Inflammatory macrophage (primary cell): ENCODE data around the gene SCYGR4.
"Not testable (repeated sequence)": the region's sequence is repeated elsewhere in the genome, so short reads cannot be mapped to it uniquely, and the experiment has no call there.

Source experiments
- DNase-seq, 2 donors: peaks; one replicate each; pipeline ENCODE4 v3.0.0-alpha.2; 2020 to 2022

The SCYGR4 gene

GRCh38 chr2:227614740-227615139 lies 2.6 kb upstream of the SCYGR4 start, which contains the start of gene SCYGR3:
Gene SCYGR3 (minus strand): TSS chr2:227614840. CDS start chr2:227614840, 0 bp downstream.
- DNase-seq: no peak

- no peak for DNase-seq
These were observed 2.1 kb upstream of the SCYGR4 start for GRCh38 chr2:227615181-227615580.

GRCh38 chr2:227615906-227616305 lies 1.4 kb upstream of the SCYGR4 start:
- DNase-seq: no peak

- no peak for DNase-seq
These were observed 667 bp upstream of the SCYGR4 start for GRCh38 chr2:227616631-227617030.

DNA sequence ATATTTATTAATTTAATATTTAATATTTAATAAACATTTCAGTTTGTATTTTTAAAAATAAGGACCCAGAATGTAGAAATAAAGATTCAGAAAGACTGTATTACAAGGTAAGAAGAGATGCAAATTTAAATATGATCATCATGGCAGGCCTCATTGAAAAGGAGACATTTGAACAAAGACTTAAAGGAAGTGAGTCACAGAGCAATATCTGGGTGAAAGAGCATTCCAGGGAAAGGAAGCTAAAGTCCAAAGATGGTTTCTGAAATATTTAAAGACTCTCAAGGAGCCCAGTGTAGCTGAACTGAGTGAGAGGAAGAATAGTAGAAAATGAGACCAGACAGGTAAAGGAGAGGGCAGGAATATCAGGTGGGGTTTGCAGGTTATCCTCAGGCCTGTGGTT lies 5.9 kb downstream of the SCYGR4 start:
- peak in 1 of 2 donors; percentile 14 for DNase-seq

DNA sequence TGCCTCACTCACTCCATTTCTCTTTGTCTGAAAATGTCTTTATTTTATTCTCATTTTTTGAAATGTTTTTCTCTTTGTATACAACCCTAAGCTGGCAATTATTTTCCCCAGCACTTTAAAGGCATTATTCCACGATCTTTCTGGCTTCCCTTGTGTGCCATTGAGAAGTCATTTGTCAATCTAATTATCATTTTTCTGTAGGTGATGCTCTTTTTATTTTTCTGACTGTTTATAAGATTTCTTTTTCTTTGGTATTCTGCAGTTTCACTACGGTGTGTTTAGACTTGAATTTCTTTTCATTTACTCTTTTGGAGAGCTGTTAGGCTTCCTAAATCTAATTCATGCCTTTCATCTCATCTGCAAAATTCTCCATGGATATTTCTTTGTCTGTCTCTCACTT lies 8.1 kb downstream of the SCYGR4 start:
- DNase-seq: no peak

- DNase-seq: no peak
These were observed 9.4 kb downstream of the SCYGR4 start for GRCh38 chr2:227626580-227627151.

DNA sequence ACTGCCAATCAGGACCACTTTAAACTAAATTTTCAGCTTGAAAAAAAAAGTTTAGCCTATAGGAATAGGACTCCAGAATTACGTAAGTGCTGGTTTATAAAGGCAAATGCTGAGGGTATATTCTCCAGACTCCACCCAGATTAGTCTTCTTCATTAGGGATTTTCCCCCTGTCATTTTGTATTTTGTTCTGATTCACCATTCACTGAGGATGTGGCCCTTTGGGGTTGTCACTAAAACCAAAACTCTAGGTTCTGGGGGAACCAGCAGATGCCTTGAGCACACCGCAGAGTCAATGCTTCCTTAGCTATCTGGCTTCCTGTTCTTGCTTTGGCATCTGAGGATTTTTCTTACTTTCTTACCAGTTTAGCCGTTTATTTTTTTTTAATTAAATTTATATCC lies 10.5 kb downstream of the SCYGR4 start:
- DNase-seq: no peak

DNA sequence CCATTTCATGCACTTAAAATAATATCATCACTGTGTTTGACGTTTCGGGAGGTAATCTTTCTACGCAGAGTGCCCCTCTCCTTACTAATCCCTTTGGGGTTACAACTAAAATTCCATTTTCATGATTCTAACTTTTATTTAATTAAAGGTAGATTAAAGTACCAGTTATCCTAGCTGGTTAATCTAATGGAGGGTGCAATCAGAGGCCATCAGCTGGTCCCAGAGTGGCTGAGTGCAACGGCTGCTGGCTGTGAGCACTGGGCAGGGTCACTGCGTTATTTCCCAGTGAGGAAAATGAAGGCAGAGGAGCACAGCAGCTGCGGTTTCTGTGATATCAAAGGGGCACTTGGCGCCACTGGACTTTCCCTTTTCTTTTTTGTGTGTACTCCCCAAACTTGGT lies 12.1 kb downstream of the SCYGR4 start:
- no peak for DNase-seq

GRCh38 chr2:227630322-227630721 lies 13.0 kb downstream of the SCYGR4 start:
- DNase-seq: no peak

DNA sequence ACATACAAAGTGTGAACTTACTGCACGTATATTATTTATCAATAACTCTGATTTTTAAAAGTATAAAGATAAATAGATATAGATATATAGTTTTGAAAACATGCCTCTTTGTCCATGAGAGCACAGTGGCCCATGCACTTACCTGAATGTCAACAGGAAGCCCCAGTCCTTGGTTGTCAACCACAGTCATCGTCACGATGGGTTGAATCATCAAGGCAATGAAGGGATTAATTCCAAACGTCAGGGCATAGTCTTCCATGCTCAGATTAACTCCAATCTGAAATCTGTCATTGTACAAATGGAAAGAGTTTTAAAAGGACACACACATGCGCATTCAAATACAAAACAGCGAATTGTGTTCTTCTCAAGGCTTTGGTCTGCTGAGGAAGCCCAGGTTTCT lies 15.5 kb downstream of the SCYGR4 start:
- DNase-seq: no peak

DNA sequence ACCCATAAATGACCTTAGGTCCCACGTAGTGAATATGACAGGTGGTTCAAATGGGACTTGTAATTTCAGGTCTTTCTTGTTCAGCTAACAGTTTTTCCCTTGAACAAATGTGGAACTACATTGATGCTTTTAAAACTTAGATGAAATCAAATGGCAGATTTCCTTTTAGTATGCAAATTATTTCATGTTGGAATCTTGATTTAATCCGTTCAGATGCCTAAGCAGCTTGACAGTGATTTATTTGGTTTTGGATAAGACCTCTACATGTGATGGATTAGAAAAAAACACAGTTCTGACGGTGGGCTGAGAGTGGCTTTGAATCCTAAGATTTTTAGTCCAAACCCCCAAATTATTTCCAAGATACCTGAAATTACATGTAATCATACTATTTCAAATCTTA lies 16.9 kb downstream of the SCYGR4 start:
- no peak for DNase-seq

- no peak for DNase-seq
These were observed 25.4 kb downstream of the SCYGR4 start for GRCh38 chr2:227642656-227643055.

DNA sequence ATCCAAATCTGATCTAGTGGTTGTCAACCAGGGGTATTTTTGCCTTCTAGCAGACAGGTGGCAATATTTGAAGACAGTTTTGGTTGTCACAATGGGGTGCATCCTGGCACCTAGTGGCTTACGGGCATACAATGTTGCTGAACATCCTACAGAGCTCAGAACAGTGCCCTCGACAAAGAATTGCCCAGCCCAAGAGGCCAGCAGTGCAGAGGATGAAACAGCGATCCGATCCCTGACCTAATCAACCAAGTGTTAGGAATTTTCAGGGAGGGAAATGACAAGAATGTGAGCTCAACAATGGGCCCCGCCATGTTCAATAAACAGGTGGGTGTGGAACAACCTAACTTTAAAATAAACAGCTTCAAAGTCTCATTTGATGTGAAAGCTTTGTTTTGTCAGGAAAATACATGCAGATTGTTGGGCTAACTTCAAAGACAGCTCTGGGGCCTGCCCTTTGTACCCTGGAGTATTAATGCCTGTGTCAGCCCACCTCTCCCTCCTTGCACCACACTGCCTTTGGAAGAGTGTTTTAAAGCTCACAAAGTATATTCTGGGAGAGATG lies 26.8 kb downstream of the SCYGR4 start:
- no peak for DNase-seq

DNA sequence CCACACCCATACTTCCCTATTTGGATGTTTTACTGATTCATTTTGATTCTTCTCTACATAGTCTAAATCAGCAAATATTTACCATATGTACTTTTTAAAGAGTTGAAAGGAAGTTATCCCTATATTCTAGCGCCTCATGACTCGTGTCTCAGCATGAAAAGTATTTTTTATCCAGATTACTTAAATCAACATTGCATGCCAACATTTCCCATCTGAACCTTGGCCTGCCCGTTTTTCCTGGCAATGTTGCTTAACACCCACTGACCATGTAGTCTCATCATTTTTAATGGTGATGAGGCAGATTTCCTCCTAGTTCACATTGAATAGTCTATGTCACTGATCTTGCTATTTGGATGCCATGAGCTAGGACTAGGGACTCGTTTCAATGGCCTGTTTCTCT lies 36.1 kb downstream of the SCYGR4 start:
- peak in 1 of 2 donors; percentile 14 for DNase-seq

DNA sequence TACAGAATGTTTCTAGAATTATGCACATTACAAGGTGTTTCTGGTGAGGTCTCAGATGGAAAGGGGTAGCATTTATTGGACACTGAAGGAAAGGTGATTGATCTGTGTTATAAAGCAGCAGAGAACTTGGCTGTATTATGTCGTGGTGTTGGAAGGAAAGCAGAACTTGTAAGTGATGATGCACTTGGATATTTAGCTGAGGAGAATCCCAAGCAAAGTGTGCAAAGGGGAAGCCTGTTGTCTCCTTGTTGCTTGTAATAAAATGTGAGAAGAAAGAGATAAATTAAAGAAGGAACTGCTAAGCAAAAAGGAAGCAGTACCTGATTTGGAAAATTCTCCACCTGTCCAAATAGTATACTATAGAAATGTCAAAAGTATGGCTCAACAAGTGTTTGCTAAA lies 37.1 kb downstream of the SCYGR4 start:
- DNase-seq: peak; percentile 2 to 7

DNA sequence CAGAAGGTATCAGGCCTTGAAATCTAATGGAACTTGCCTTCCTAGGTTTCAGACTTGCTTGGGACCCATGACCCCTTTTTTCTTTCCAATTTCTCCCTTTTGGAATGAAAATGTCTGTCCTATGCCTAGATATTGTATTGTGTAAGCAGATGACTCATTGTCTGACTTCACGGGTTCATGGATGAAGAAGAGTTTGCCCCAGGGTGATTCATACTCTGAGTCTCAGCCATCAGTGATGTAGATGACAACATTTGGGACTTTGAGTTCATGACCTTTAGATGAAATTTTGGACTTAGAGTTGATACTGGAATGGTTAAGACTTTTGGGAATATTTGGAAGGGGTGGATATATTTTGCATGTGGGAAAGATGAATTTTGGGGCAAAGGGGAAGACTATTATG lies 38.2 kb downstream of the SCYGR4 start:
- DNase-seq: peak; percentile 70 to 76

DNA sequence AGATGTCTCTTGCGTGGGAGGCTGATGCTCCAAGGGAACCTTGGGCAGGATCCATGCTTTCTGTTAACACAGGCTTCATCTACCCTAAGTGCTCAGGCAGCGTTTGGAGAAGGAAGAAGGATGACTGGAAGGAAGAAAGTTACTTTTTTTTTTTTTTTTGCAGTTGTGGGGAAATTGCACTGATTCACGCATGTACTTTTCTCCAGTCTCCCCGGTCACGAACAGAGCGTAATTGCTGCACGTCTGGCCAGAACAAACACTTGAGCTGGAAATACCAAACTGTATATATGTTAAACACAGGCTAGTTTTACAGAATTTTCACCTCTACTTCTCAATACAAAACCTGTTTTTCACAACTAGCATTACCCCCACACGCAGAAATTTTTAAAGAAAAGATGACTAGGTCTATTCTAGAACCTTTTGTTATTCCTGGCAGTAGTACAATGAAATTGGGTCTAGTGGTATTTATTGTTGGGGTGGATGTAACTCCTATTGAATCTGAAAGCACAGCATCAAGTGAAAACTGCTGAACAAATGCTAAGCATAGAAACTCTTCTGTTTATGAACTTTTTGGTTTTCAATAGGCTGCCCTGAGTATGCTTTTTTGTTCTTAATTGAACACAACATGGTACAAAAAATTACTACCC lies 40.0 kb downstream of the SCYGR4 start:
- DNase-seq: no peak

- no peak for DNase-seq
These were observed 43.8 kb downstream of the SCYGR4 start for GRCh38 chr2:227661025-227661649.

DNA sequence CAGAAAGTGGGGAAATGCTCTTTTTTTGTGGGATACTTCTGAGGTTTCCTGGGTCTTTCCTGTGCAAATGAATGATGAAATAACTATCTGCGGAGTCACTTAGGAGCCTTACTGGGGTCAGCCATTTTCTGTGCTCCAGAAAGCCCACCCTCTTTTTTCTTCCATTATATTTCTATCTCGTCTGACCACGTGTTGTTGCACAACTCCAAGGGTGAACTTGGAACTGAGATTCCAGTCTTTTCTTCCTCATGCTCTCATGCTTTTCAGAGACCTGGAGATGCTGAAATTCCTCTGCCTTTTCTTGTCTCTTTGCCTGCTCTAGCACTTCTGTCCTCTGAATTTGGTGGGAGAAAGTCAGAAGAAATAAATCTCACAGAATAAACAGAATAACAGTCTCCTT lies 44.5 kb downstream of the SCYGR4 start:
- no peak for DNase-seq

DNA sequence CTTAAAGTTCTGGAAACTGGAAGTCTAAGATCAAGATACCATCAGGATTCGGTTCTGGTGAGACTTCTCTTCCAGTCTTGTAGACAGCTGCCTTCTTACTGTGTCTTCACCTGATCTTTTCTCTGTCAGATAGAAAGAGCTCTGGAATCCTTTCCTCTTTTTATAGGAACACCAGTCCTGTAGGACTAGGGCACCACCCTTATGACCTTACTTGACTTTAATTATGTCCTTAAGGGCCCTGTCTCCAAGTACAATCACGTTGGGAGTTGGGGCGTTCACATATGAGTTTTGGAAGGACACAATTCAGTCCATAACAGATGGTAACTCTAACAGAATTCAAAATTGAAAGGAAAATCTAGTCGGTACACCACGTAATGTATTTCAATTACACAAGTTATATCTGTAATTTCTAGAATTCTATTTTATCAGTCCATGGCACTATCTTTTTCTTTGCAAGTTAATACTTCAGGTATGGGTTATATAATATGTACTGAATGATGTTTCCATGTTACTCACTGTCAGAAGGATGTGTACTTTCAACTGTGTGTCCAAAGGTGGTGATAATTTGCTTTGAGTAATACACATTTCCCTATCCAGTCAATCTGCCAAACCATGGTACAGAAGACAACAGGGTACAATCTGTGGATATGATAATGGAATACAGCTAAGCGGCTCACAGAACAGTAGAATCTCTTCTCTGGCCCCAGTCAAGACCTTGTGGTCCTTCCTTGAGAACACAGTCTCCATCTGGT lies 48.1 kb downstream of the SCYGR4 start:
- no peak for DNase-seq

DNA sequence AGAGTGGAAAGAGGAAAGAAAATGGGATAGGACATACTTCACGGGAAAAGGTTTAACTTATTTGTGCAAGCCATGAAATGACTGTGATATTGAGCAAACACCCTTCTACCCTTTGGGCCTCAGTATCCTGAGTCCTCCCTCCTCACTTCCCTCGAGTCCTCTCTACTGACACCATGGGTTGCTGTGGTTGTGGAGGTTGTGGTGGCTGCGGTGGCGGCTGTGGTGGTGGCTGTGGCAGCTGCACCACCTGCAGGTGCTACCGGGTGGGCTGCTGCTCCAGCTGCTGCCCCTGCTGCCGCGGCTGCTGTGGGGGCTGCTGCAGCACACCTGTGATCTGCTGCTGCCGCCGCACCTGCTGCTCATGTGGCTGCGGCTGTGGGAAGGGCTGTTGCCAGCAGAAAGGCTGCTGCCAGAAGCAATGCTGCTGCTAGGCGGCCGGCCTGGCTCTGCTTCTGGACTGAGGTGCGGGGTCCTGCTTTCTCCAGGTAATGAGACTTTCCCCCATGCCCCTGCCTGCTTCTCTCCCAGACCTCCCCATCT lies 49.4 kb downstream of the SCYGR4 start, which contains the start of gene SCYGR5:
TSS of gene SCYGR5 (plus strand) at position 174 of the 540 bp plus-strand sequence. CDS start at position 174, 0 bp downstream.
- not testable (repeated sequence) for DNase-seq
